NT2/D1 (cell line): ENCODE measurements around the gene PLA2G4D.

Source experiments
- YY1 ChIP-seq: IDR thresholded peaks from 2 replicates; pipeline ENCODE4 v1.6.1; 2011; ENCODE audit not compliant: insufficient read length, insufficient read depth
- ZNF274 ChIP-seq: IDR thresholded peaks from 2 replicates; pipeline ENCODE4 v1.6.1; 2011; ENCODE audit warnings: mild to moderate bottlenecking, low read depth, low read length

DNA sequence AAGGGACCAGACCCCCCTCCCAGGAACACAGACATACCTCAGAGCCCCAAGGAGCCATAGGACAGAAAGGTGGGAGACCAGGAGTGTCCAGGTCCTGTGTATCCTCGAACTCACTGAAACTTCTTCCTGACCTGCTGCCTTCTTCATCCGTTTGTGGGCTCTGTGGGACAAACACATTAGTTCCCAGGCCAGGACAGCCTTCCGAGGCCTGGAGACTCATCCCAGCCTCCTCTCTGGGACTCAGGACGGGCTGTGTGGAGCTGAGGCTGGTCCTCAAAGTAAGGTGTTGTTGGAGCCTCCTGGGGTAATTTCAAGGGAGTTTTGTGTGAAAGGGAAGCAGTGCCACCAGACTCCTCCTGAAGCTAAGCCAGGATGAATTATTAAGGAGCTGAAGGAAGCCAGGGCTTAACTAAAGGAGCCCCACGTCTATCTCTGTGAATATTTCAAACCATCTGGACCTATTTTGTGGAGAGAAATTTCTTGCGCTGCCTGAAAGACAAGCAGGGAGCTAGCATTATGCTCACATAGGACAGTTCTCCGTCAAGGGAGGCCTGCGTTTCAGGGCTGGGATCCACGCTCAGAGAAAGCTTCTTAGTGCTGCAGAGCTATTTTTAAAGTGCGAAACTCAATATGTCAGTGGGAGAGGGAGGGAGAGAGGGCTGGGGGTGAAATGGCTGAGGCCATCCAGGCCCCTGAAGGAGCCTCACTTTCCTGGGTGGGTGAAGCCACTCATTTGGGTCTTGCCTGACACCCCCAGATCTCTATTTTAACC lies 43.7 kb downstream of the PLA2G4D start:
- TF ChIP-seq YY1 (no peak), ZNF274 (no peak)
